Central memory CD4-positive, alpha-beta T cell (primary cell): Measurements from ENCODE around the gene TYSND1.
"Not testable (repeated sequence)": the region's sequence is repeated elsewhere in the genome, so short reads cannot be mapped to it uniquely, and the experiment has no call there.

Experiments
- DNase-seq: peaks from one replicate; pipeline ENCODE4 v3.0.0; 2022
- total RNA-seq, 3 experiments: gene quantifications; one replicate each; lab custom pipeline; 2026; lab: John Stamatoyannopoulos, UW

The TYSND1 gene, protein sequence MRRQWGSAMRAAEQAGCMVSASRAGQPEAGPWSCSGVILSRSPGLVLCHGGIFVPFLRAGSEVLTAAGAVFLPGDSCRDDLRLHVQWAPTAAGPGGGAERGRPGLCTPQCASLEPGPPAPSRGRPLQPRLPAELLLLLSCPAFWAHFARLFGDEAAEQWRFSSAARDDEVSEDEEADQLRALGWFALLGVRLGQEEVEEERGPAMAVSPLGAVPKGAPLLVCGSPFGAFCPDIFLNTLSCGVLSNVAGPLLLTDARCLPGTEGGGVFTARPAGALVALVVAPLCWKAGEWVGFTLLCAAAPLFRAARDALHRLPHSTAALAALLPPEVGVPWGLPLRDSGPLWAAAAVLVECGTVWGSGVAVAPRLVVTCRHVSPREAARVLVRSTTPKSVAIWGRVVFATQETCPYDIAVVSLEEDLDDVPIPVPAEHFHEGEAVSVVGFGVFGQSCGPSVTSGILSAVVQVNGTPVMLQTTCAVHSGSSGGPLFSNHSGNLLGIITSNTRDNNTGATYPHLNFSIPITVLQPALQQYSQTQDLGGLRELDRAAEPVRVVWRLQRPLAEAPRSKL
- total RNA-seq = 17.6 to 54.2 (median 52.8) reads per million in 3 experiments

DNA sequence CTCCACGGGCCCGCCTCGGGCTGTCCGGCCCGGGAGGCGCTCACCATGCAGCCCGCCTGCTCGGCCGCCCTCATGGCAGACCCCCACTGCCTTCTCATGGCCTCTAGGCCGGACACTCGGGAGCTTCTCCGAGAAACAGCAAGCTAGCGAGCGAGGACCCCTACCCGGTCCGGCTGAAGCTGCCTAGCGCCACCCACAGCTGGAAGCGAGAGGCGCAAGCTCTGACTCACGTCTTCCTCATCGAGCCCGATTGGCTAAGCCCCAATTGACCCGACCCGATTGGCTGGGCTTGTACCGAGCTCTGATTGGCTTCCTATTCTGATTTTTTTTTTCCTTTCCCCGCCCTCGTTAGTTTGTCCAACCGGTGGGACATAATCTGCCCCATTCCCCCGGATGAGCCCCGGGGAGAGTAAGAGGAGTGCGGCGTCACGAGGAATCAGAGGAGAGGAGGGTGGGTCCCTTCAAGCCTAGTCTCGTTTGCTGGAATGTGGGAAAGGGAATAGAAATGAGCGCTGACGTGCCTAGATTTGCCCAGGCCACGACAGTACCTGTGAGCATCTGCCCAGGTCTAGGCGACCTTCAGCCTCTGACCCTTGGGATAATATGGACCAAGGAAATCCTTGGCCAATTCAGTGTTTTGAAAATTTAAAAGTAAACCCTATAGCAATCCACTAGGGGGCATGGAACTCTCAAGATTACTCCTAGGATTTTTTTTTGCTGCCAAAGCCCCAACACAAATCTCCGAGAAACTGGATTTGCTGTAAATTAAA is at the start of gene TYSND1:
TSS of gene TYSND1 (minus strand) at position 212 of the 770 bp plus-strand sequence. CDS start at position 98, 114 bp downstream.
- DNase-seq = peak; percentile 91

DNA sequence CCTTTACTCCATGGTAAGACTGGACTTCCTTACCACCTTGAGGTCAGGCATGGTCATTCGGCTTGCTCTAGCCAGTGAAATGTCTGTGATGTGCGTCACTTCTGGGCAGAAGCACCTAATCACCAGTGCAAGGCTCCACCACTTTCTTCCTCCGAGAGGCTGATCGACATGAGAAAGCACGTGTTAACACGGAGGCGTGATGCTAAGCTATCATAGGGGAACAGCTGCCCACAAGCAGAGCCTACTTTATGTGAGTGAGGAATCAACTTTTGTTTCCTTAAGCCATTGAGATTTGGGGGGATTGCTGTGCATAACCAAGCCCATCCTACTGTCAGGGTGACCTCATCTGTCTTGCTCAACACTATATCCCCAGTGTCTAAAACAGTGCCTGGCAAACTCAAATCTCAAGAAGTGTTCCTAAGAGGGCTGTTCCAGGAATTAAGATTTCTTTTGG is 46.9 kb upstream of the TYSND1 start:
- DNase-seq = no peak

DNA sequence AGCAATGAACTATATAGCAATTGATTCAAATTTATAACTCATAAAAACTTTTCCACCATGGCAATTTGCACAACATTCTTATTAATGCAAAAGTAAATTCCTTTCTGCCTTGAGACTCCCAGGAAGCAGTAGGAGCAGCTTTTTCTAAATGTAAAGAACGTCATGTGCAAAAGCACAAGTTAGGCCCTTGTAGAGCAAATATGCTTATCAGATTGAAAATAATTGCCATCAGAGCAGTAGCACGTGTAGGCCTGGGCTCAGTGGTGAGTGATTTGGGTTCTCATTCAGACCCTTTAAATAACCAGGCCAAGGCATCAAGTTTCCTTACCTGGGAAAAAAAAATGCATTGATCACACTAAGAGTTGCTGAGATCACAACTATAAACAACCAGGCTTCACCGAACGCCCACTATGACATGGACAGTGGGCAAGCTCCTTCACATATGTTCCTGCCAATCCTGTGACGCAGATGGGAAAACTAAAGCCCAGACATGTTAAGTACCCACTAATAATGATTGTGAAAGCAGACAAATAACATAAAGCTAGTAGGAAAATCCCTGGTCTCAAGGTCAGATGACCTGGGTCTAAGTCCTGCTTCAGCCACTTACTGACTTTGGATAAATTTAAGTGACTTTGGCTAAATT is 45.9 kb upstream of the TYSND1 start:
- DNase-seq = no peak

DNA sequence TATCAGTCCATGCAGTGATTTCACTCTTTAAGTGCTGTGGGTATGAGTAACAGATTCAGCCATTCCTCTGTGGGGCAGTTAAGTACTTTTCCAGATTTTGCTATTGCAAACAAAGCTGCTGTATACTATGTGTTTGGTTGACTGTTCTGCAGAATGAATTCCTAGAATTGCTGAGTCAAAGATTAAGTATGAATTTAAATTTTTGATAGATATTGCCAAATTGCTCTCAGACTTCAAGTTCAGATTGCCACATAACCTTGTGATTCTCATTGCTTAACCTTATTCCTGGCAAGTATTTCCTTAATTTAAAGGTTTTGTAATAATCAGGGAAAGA is 45.4 kb upstream of the TYSND1 start:
- DNase-seq = no peak

DNA sequence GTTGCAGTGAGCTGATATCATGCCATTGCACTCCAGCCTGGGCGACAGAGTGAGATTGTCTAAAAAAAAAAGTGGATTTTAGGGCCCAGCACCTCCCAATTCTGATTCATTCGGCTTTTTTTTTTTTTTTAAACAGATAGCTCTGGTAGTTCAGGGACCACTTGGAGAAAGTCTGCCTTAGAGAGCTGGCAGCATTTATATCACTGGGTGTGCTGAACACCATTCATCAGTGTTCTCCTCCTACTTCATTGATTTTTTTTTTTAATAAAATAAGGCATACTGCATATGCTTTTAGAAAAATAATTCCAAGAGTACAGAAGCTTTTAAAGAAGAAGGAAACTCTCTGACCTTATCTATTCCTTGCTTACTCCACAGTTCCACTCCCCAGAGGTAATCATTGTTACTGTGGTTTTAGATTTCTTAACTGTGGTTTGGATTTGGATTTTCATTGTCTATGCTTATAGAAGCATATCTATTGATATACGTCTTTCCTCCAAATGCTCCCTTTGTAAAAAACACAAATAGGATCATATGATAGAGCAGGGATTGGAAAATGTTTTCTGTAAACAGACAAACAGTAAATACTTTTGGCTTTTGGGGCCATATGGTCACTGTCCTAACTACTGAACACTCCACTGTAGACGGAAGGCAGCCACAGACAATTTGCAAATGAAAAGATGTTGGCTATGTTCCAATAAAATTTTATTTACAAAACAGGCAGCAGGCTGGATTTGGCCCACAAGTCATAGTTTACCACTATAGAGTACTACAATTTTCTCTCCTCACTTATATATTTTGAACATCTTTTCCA is 44.9 kb upstream of the TYSND1 start:
- no peak for DNase-seq

DNA sequence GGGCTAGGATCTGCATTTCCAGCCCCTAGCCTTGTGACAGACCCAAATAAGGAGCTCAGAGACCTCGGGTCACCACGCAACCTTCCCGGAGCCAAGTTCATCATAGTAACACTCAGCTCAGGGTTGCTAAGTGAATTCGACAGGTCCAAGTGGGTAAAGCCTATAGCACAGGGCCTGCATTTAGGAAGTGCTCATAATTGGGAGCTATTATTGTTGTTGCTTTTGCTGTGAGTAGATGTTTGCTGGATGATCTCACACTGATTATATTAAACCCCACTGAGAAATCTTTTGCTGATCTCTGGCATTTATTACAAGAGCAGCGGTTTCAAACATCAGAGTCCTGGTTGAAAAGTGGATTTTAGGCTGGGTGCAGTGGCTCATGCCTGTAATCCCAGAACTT is 44.1 kb upstream of the TYSND1 start:
- DNase-seq = no peak

DNA sequence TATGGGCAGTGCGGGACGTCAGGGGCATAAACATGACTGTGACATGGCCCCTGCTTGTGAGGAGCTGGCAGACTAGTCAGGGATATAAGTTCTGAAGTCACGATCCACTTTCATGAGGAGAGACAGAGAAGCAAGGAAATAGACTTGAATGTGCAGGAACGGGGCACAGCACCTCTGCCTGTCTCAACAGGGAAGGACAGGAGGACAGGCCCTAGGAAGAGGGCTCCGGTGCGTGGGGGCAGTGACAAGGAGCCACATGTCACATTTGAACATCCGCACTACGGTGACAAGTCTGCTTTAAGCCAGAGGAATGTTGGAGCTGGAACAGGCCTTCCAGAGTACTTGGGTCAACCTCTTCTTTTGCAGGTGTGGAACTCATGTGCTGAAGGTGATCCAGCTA is 43.6 kb upstream of the TYSND1 start:
- DNase-seq = no peak

DNA sequence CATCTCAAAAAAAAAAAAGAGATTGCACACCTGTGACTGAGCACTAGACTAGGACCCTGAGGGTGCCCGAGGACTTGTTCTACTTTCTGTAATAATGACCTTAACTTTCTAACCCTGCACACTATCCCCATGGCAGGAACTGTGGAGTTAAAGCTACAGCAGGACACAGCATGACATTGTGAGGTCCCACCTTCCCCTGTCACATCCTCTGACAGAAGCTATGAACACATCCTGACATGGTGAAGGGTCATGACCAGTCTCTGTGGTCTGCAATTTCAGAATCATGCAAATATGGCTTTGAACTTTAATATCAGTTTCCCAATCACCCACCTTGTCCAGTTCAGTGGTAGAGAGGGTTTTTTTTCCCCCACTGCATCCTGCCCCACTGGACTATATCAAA is 42.3 kb upstream of the TYSND1 start:
- DNase-seq = no peak

DNA sequence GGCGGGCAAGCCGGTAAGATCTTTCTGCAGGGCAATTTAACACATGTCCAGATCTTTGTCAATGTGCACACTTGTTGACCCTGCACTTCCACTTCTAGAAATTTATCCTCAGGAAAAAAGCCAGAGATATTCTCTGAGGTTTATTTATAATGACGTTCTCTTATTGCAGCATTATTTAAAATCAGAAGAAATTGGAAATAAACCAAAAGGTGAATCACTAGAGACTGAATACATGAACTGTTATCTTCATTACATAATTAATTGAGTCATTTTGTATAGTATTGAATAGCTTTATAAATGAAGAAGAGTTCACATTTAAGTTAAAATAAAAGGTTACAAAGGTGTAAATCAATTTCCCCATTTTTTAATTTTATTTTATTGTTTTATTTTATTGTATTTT is 40.1 kb upstream of the TYSND1 start:
- DNase-seq = no peak

DNA sequence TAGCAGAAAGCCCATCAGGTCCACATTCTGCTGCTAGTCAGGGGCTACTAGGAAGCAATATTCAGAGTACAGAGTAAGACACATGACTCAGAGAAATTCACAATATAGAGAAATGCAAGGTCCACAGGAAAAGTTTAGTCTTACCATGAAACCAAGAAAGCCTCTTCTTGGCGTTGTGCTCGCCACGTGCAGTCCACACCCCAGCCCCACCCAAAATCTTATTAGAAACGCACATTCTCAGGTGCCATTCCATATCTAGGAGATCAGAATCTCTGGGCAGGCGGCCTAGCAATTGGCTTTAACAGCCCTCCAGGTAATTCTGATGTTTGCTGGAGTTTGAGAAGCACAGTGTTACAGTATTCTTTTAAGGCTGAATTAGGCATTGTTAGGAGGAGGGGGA is 39.6 kb upstream of the TYSND1 start:
- no peak for DNase-seq

DNA sequence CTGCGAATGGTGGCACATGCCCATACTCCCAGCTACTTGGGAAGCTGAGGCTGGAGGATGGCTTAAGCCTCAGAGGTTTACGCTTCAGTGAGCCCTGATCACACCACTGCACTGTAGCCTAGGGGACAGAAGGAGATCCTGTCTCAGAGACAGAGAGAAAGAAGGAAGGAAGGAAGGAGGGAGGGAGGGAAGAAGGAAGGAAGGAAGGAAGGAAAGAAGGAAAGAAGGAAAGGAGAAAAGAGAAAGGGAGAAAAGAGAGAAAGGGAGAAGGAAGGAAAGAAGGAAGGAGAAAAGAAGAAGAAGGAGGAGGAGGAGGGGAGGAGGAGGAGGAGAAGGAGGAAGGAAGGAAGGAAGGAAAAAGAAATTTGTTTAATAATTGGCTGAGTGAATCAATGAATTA is 36.8 kb upstream of the TYSND1 start:
- no peak for DNase-seq

DNA sequence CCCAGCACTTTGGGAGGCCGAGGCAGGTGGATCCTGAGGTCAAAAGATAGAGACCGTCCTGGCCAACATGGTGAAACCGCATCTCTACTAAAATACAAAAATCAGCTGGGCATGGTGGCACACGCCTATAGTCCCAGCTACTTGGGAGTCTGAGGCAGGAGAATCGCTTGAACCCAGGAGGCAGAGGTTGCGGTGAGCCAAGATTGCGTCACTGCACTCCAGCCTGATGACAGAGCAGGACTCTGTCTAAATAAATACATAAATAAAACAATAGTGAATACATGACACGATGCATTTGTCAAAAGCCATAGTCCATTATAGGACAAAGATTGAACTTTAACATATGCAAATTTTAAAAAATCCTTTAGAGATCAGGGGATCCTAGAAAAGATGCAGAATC is 32.7 kb upstream of the TYSND1 start:
- DNase-seq = not testable (repeated sequence)

DNA sequence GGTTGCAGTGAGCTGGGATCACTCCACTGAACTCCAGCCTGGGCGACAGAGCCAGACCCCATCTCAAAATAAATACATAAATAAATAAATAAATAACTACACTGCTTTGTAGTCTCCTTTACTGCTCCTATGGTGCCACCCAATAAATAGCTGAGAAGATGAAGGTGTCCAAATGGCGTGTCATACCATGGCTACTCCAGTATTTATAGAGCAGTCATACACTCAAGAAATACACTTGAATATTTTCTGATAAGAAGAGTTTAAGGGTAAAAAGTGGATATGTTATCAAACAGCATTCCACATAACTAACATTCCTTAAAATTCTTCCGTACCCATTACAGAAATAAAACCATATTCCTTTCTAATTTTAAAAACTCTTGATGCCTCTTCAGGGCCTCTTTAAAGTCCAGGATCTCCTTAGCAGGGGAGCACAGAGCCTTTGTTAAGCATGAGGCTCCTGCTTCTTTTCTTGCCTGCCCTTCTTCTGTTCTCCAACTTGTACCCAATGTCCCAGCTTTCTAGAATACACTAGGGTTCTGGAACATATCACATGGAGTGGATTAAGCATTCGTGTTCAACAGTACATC is 31.7 kb upstream of the TYSND1 start:
- no peak for DNase-seq

DNA sequence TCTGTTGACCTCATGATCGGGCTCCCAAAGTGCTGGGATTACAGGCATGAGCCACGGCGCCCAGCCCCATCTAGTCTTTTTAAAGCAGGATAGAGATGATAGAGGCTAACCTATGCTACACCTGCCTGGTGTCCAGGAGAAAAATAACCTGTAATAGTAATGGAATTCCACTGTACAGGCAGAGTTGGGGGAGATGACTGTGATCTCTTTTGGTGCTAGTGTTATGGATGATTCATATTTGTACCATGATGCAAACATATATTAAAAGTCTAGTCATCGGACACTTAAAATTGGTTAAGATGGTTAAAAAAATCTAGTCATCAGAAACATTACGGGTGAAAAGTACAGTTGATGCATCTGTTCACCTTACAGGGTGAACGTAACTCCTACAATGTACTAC is 29.9 kb upstream of the TYSND1 start:
- DNase-seq = no peak

DNA sequence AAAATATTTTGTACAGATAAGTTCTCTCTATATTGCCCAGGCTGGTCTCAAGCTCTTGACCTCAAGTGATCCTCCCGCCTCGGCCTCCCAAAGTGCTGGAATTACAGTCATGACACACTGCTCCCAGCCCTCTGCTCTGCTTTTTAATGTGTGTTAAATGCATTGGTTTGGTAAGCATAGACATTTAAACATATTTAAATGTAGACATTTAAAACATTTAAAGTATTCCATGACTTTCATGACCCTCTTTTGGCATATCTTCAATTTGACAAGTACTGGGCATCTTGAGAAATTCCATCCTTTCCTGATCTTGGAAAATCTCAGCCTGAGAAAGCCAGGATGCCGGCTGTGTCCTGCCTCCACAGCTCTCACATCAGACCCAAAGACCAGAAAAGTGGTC is 29.0 kb upstream of the TYSND1 start:
- DNase-seq = no peak

DNA sequence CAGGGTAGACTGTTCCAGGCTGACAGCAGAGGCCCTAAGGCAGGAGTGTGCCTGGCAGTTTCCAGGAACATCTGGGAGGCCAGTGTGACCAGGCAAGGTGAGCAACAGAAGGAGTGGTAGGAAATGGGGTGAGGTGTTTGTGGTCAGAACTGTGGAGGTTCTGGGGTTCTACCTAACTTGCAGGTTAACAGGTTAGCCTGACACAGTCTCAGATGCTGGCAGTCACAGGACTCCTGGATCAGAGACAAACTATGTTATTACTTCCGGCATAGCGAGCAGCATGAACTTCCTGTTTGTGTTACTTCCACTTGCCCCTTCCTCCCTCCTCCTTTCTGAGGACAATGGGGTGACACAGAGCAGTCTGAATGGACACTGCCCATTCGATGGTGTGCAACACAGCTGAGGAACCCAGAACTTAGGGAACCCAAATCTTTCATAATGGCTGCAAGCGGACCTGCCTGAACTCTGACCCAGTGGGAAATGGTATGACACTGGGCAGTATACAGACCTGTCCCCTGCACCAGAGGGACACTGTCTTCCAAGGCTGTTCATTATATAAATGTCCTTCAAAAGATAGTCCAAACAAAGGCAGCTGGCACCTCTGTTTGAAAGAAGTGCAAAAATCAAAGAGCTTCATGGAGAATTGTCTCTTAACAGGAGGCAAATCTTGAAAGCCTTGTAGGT is 27.7 kb upstream of the TYSND1 start:
- DNase-seq = peak; percentile 54

DNA sequence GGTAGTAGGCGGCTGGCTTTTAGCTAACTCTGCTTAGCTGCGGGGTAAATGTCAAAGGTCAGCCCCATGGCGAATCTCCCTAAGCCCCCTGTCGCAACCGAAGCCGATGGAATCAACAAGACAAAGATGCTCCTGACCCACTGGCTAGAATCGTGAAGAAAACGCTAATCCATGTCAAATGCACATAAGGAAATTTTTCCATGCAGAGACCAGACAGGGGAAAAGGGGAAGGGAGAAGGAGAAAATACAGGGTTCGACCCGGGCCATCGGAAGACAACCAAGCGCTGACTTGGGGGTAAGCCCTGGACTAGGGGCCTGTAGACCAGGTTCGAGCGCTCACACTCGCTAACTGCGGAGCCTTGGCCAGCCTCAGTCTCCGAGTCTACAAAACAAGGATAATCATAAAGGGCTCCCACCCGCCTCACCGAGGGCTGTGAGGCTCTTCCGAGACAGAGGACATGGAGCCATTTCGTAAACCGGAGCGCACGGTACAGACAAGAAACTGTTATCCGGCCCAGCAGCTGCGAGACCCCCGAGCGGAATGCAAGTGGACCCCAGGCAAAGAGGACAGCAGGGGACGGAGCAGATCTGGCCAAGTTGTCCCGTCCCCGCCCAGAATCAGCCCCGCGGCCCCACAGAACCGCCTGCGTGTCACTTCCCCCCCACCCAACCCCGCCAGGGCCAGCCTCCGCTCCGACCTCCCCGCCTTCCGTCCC is 23.3 kb upstream of the TYSND1 start:
- DNase-seq = no peak

DNA sequence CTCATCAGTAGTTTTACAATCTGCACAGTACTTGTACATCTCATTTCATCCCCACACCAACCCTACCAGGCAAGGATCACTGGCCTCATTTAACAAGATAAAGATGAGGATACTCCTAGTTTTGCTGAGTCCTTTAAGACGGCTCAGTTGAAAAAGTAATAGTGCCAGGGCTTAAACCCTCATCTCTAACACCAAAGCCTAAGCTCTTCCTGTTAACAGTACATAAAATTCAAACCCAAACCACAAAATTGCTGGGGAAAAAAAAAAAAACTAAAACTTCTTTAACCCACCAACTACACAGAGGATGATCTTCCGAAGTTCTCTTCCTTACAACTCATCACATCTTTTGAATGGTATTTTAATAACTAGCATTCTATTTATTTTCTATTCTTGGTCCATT is 22.5 kb upstream of the TYSND1 start:
- DNase-seq = peak; percentile 63

DNA sequence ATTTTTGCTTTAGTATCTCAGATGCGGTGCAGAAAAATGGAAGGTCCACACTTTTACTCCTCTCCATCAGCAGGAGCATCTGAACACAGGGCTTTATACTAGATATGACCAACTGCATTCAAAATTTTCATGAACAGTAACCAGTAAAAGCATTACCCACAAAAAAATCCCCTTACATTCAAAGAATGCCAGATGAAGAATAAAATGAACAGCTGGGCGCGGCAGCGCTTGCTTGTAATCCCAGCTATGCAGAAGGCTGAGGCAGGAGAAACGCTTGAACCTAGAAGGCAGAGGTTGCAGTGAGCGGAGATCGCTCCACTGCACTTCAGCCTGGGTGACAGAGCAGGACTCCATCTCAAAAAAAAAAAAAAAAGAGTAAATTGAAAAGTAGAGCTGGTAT is 20.7 kb upstream of the TYSND1 start:
- no peak for DNase-seq

DNA sequence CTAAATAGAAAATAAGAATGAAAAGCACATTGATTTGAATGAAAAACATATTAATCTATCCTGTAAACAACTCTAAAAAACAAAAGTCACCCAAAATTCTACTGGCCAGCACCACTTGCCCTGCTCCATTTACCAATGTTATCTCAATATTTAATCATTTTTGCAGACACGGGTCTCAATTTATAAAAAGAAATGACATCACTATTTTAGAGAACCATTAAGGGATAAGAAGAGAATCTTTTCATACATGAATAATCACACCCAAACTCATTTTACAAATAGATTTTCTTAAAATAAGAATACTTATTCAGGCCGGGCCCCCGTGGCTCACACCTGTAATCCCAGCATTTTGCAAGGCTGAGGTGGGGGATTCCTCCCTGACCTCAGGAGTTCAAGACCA is 19.9 kb upstream of the TYSND1 start:
- no peak for DNase-seq

DNA sequence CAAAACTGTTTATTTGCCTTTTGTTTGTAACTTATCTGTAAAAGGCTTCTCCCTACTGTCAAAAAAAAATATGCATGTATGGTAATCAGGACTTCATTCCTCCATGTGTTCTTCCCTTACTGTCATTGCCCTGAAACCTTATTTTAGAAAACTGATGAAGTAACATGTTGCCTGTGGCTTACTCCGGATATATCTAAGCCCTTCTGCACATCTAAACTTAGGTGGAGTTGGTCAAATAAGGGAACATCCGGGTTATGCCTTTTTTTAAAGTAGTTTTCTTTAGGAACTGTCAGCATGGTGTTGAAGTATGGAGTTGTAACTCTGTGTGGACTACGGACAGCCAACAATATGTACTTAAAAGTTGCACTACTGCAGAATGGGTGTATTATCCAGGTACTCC is 17.7 kb upstream of the TYSND1 start:
- no peak for DNase-seq
